OCI-LY3 (cell line): Measurements from ENCODE around the gene COX15.

Experiments used
- H2AFZ ChIP-seq: fragments of 200-600, 300-600 bp; shearing (Covaris generic); 2 replicates; pipeline ENCODE4 v1.6.0; 2014; ENCODE audit warnings: antibody characterized with exemption, low read depth, low read length
- H3K27ac ChIP-seq: fragments of 200-600, 300-600 bp; sonication (generic); 2 replicates; pipeline ENCODE4 v1.5.1; 2014; ENCODE audit warnings: mild to moderate bottlenecking, low read length, moderate library complexity, mixed read lengths
- H3K27me3 ChIP-seq: fragments of 200-600, 300-600 bp; sonication (generic); 2 replicates; pipeline ENCODE4 v1.6.1; 2014; ENCODE audit warnings: low read depth, low read length, mixed read lengths
- H3K36me3 ChIP-seq: fragments of 200-600, 300-600 bp; sonication (generic); replicated peaks from 2 replicates; pipeline ENCODE3; 2014; ENCODE audit warnings: low read depth, low read length, mixed read lengths
- H3K4me1 ChIP-seq: fragments of 300-600, 200-600 bp; sonication (generic); 2 replicates; pipeline ENCODE4 v1.6.1; 2014; ENCODE audit warnings: low read length, mixed read lengths
- H3K4me2 ChIP-seq: fragments of 200-600, 300-600 bp; sonication (generic); 2 replicates; pipeline ENCODE4 v1.6.1; 2014; ENCODE audit warnings: low read length, mixed read lengths
- H3K4me3 ChIP-seq: fragments of 300-600, 200-600 bp; sonication (generic); 2 replicates; pipeline ENCODE4 v1.5.1; 2014; ENCODE audit warnings: antibody characterized with exemption, mild to moderate bottlenecking, low read length, moderate library complexity
- H3K79me2 ChIP-seq: fragments of 300-600, 200-600 bp; shearing (Covaris generic); 2 replicates; pipeline ENCODE4 v1.6.1; 2014; ENCODE audit warnings: mild to moderate bottlenecking, low read length, mixed read lengths
- H3K9ac ChIP-seq: fragments of 300-600, 200-600 bp; shearing (Covaris generic); 2 replicates; pipeline ENCODE4 v1.6.0; 2014; ENCODE audit warnings: mild to moderate bottlenecking, low read length, moderate library complexity
- H3K9me3 ChIP-seq: fragments of 200-600, 300-600 bp; shearing (Covaris generic); 2 replicates; pipeline ENCODE4 v1.6.1; 2014; ENCODE audit warnings: low read length, mixed read lengths; ENCODE audit not compliant: insufficient read depth
- H4K20me1 ChIP-seq: fragments of 200-600, 300-600 bp; sonication (generic); 2 replicates; pipeline ENCODE4 v1.6.1; 2016; ENCODE audit warnings: low read length, mixed read lengths; ENCODE audit not compliant: insufficient read depth
- CTCF ChIP-seq: fragments of 200-600, 300-600 bp; sonication (generic); IDR thresholded peaks from 2 replicates; pipeline ENCODE4 v1.5.1; 2014; ENCODE audit warnings: antibody characterized with exemption, low read length, low read depth
- EZH2phosphoT487 ChIP-seq: fragments of 200-600 bp; shearing (Covaris generic); IDR thresholded peaks from 2 replicates; pipeline ENCODE4 v1.6.1; 2018; ENCODE audit warnings: antibody characterized with exemption, mixed run types, low read depth

The COX15 gene

GRCh38 chr10:99758211-99758891 is 26.4 kb upstream of the COX15 start:
- no peak overlapping the region for H3K27ac ChIP-seq
- H3K79me2 ChIP-seq = no peaks in the 10 kb centered on the region
- peaks cover 27% of the 10 kb centered on the region for H3K36me3 ChIP-seq
- TF ChIP-seq CTCF (no peak), EZH2phosphoT487 (no peak)
- H3K4me1 ChIP-seq = no peaks in the 10 kb centered on the region
- H2AFZ ChIP-seq = no peak overlapping the region
- no peak overlapping the region for H3K4me2 ChIP-seq
- H3K27me3 ChIP-seq = no peaks in the 10 kb centered on the region
- H4K20me1 ChIP-seq = no peaks in the 10 kb centered on the region
- no peak overlapping the region for H3K4me3 ChIP-seq
- H3K9me3 ChIP-seq = no peaks in the 10 kb centered on the region
- no peak overlapping the region for H3K9ac ChIP-seq

GRCh38 chr10:99756159-99756558 is 24.2 kb upstream of the COX15 start:
- Histone ChIP-seq H2AFZ (no peak overlapping the region), H3K4me3 (no peak overlapping the region), H3K9ac (no peak overlapping the region), H3K79me2 (no peaks in the 10 kb centered on the region), H3K27me3 (no peaks in the 10 kb centered on the region), H4K20me1 (no peaks in the 10 kb centered on the region), H3K27ac (no peak overlapping the region), H3K4me1 (no peaks in the 10 kb centered on the region), H3K4me2 (no peak overlapping the region), H3K36me3 (peaks cover 33% of the 10 kb centered on the region), H3K9me3 (no peaks in the 10 kb centered on the region)
- TF ChIP-seq CTCF (no peak), EZH2phosphoT487 (no peak)

- H3K9me3 ChIP-seq = no peaks in the 10 kb centered on the region
- no peak overlapping the region for H3K9ac ChIP-seq
- no peak overlapping the region for H3K4me2 ChIP-seq
- no peak overlapping the region for H3K27ac ChIP-seq
- H4K20me1 ChIP-seq = no peaks in the 10 kb centered on the region
- no peaks in the 10 kb centered on the region for H3K27me3 ChIP-seq
- H3K79me2 ChIP-seq = no peaks in the 10 kb centered on the region
- no peak overlapping the region for H3K4me3 ChIP-seq
- H2AFZ ChIP-seq = no peak overlapping the region
- H3K36me3 ChIP-seq = peaks cover 30% of the 10 kb centered on the region
- no peaks in the 10 kb centered on the region for H3K4me1 ChIP-seq
- TF ChIP-seq EZH2phosphoT487 (no peak), CTCF (no peak)
Measured at GRCh38 chr10:99754670-99755069, 22.7 kb upstream of the COX15 start.

- Histone ChIP-seq H3K4me2 (no peak overlapping the region), H3K4me1 (no peaks in the 10 kb centered on the region), H3K4me3 (no peak overlapping the region), H4K20me1 (no peaks in the 10 kb centered on the region), H3K36me3 (peaks cover 22% of the 10 kb centered on the region), H2AFZ (no peak overlapping the region), H3K27me3 (no peaks in the 10 kb centered on the region), H3K9ac (no peak overlapping the region), H3K27ac (no peak overlapping the region), H3K79me2 (no peaks in the 10 kb centered on the region), H3K9me3 (no peaks in the 10 kb centered on the region)
- TF ChIP-seq CTCF = no peak
- TF ChIP-seq EZH2phosphoT487 = no peak
Measured at GRCh38 chr10:99750641-99751040, 18.7 kb upstream of the COX15 start.
